Pancreas (tissue), 10 donors: ENCODE measurements around the gene PRDM12. TPM values are rescaled to one million over a fixed set of nuclear protein-coding genes. Genes with fewer than 3 reads are reported as not detected.
A peak's percentile ranks its signal among the peaks of the same experiment; 100 is the strongest.

Source experiments
- ATAC-seq, 4 donors: fragments of 200-7000 bp; cut with Tn5 transposase; one replicate each; pipeline versions ENCODE4 v1.8.0 to v1.9.1; 2020; ENCODE audit warnings: mild to moderate bottlenecking in 4 of 4, moderate library complexity in 4 of 4
- DNase-seq, 6 donors: peaks; one replicate each; pipeline ENCODE4 v3.0.0-alpha.2; 2020
- FAIRE-seq: peaks from 2 replicates; lab custom pipeline; 2012; peaks lifted over from hg19 to GRCh38; lab: Jason Lieb, UNC
- H3K27ac ChIP-seq, 4 donors: fragments of 200-600 bp; sonication (generic); 1 replicate in 3 of 4; 2 replicates in 1 of 4; pipeline versions ENCODE4 v1.5.0 to v1.8.0; 2020
- H3K27me3 ChIP-seq, 4 donors: fragments of 200-600 bp; one replicate each; pipeline ENCODE4 v1.8.0; 2021
- H3K36me3 ChIP-seq, 3 donors: fragments of 200-600 bp; sonication (generic) in 1 of 3; one replicate each; pipeline versions ENCODE4 v1.5.0 to v1.8.0; 2020 to 2021
- H3K4me1 ChIP-seq, 3 donors: fragments of 200-600 bp; one replicate each; pipeline ENCODE4 v1.8.0; 2021
- H3K4me3 ChIP-seq, 4 donors: fragments of 200-600 bp; sonication (generic) in 2 of 4; one replicate each; pipeline versions ENCODE4 v1.5.0 to v1.8.0; 2020 to 2021
- H3K9me3 ChIP-seq, 4 donors: fragments of 200-600 bp; one replicate each; pipeline ENCODE4 v1.8.0; 2021
- WGBS, 2 donors: extraction: QIAGEN DNeasy Blood & Tissue Kit; methylation state at CpG; one replicate each; pipeline ENCODE4 v1.1.7; 2013; 5-methylcytosine and 5-hydroxymethylcytosine counted together
- intact Hi-C, 3 donors: fragments of 100-400 bp; cut with DNase I; formaldehyde crosslinking; loops; one replicate each; pipeline versions ENCODE4 v1.11.1 to v1.14.2; 2022
- polyA plus RNA-seq, 2 donors: library from polyadenylated mRNA; stranded (reverse); fragments of 200-250 nt; gene quantifications; one replicate each; pipeline ENCODE4 v1.2.3, GENCODE V29; 2013
- total RNA-seq, 6 donors: library from RNA; stranded (reverse); fragmentation: NEBNext Ultra II Directional in 4 of 6; extraction: Animal tissue kit (Norgen Biotek cat#: 25700) in 4 of 6; gene quantifications; one replicate each; pipeline versions ENCODE4 v1.2.1 to v1.2.4, GENCODE V29; 2021 to 2023
- TF ChIP-seq, protein P1 (sequence below), 4 donors: fragments of 200-600 bp; sonication (generic) in 3 of 4; IDR thresholded peaks; one replicate each; pipeline versions ENCODE4 v1.5.0 to v1.8.0; 2021; ENCODE audit warnings: antibody characterized with exemption in 4 of 4
- donor health status: healthy with polysubstance abuse.
- donor health status: DM: no; HTN: no; CAD: no; lungs with moderate emphysema.
- donor health status: DM: no; HTN: no; CAD: no.
- donor health status: control.
- donor health status: control.
- donor health status: Bipolar disorder and iron deficiency.
- donor health status: DM: yes; HTN: yes; CAD: no.
- donor health status: DM: no; HTN: no; CAD: no.
- donor health status: DM: no; HTN: no; CAD: no.
- donor health status: DM: yes; HTN: yes; CAD: no.

The PRDM12 gene
- total and polyA plus RNA-seq, 8 donors, result 0.02 to 0.06 (median 0.06) TPM; not detected in 5

DNA sequence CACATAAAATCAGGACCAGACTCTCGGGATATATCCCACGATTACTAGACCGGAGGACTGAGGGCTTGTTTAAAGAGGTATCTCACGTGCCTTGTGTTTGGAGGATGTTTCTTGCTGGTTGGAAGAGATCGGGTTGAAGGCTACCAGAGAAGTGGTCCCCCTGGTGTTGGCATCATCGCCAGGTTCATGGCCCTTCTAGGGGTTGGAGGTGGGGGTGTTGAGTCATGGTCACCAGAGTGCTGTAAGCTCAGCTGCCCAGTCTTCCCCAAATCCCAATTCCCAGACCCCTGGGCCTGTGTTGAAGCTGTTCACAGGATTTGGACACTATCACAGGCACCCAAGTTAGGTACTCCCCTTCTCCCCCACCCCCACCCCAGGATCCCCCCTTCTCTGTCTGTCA is 29.1 kb upstream of the PRDM12 start:
- Histone ChIP-seq H3K9me3 (no peaks in the 10 kb centered on the region), H3K4me1 (no peaks in the 10 kb centered on the region), H3K4me3 (no peak overlapping the region), H3K27me3 (no peaks in the 10 kb centered on the region), H3K27ac (no peak overlapping the region), H3K36me3 (peaks cover 0 to 65% (median 31%) of the 10 kb centered on the region in 3 donors)
- intact Hi-C loops, result no loop called here
- no peak for FAIRE-seq
- ATAC-seq, result no peak
- TF ChIP-seq, protein P1, sequence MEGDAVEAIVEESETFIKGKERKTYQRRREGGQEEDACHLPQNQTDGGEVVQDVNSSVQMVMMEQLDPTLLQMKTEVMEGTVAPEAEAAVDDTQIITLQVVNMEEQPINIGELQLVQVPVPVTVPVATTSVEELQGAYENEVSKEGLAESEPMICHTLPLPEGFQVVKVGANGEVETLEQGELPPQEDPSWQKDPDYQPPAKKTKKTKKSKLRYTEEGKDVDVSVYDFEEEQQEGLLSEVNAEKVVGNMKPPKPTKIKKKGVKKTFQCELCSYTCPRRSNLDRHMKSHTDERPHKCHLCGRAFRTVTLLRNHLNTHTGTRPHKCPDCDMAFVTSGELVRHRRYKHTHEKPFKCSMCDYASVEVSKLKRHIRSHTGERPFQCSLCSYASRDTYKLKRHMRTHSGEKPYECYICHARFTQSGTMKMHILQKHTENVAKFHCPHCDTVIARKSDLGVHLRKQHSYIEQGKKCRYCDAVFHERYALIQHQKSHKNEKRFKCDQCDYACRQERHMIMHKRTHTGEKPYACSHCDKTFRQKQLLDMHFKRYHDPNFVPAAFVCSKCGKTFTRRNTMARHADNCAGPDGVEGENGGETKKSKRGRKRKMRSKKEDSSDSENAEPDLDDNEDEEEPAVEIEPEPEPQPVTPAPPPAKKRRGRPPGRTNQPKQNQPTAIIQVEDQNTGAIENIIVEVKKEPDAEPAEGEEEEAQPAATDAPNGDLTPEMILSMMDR (IDR thresholded peaks at IDR 0.05), result no peak
- WGBS, 2 donors, result 95% methylated on average over 6 of the region's 6 CpGs
- DNase-seq, result peak in 1 of 6 donors; percentile 30

DNA sequence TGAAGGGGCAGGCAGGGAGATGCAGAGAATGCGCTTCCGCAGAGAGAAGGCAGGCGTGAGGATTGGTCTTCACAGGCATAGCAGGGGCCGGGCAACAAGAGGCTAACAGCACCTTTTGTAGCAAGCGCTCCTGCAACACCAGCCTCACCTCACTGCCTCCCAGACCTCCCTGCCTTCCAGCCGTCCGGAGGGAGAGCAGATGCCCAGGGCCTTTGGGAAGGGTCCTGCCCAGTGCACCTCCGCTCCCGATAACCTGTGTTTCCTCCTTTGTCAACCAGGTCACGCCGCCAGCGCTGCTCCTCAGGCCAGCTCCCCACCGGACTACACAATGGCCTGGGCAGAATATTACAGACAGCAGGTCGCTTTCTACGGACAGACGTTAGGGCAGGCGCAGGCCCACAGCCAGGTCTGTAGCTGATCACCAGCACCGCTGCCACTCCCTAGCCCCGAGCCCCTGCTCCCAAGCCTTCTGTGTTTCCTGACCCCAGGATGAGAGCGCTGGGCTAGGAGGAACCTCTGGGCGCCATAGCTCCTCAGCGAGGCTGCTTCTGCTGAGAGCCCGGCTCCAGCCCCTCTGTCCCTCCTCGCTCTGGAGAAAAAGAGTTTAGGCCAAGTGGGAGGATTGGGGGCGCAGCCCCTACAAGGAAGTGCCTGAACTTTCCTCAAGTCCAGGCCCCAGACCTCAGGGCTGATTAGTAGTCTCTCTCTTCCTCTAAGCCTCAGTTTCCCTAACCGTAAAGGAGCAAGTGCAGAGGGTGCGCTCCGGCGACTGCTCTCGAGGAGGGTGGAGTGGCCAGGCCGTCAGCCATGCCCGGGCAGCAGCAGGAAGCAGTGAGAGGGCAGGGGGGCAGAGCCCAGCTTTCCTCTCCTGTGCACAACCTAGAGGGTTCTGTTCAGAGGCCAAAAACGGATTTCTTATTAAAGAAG is 28.4 kb upstream of the PRDM12 start:
- Histone ChIP-seq H3K4me1 (no peaks in the 10 kb centered on the region), H3K9me3 (no peaks in the 10 kb centered on the region), H3K27me3 (no peaks in the 10 kb centered on the region), H3K4me3 (no peak overlapping the region), H3K36me3 (peaks cover 0 to 59% (median 24%) of the 10 kb centered on the region in 3 donors), H3K27ac (no peak overlapping the region)
- no peak for FAIRE-seq
- intact Hi-C loops, result no loop called here
- TF ChIP-seq, protein P1 (IDR thresholded peaks at IDR 0.05), result no peak
- DNase-seq, result peak in 1 of 6 donors; percentile 46
- ATAC-seq, result no peak
- 94 to 95% methylated on average over 31 to 33 of the region's 33 CpGs for WGBS, 2 donors

DNA sequence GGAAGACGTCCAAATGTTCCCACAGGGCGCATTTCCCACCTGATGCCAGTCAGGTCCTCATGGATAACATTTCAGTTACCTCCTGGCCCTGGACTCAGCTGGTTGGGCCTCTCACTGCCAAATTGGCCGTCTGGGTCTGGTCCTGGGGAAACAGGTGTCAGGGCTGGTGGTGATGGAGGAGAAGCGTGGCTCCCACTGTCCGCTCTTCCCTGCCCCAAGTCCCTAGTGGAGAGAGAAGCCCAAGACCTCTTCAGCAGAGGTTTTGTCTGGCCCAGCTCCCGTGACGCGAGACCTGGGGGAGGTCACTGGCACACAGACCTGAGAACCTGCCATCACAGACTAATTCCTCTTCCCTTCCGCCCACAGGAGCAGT is 27.8 kb upstream of the PRDM12 start:
- no peaks in the 10 kb centered on the region for H3K9me3 ChIP-seq
- peaks cover 0 to 52% (median 18%) of the 10 kb centered on the region in 3 donors for H3K36me3 ChIP-seq
- DNase-seq, result peak in 1 of 6 donors; percentile 25
- no peaks in the 10 kb centered on the region for H3K27me3 ChIP-seq
- 87 to 93% methylated on average over 9 of the region's 9 CpGs for WGBS, 2 donors
- no peaks in the 10 kb centered on the region for H3K4me1 ChIP-seq
- no peak overlapping the region for H3K4me3 ChIP-seq
- no peak for FAIRE-seq
- ATAC-seq, result no peak
- TF ChIP-seq, protein P1 (IDR thresholded peaks at IDR 0.05), result no peak
- no peak overlapping the region for H3K27ac ChIP-seq
- intact Hi-C loops, result no loop called here

DNA sequence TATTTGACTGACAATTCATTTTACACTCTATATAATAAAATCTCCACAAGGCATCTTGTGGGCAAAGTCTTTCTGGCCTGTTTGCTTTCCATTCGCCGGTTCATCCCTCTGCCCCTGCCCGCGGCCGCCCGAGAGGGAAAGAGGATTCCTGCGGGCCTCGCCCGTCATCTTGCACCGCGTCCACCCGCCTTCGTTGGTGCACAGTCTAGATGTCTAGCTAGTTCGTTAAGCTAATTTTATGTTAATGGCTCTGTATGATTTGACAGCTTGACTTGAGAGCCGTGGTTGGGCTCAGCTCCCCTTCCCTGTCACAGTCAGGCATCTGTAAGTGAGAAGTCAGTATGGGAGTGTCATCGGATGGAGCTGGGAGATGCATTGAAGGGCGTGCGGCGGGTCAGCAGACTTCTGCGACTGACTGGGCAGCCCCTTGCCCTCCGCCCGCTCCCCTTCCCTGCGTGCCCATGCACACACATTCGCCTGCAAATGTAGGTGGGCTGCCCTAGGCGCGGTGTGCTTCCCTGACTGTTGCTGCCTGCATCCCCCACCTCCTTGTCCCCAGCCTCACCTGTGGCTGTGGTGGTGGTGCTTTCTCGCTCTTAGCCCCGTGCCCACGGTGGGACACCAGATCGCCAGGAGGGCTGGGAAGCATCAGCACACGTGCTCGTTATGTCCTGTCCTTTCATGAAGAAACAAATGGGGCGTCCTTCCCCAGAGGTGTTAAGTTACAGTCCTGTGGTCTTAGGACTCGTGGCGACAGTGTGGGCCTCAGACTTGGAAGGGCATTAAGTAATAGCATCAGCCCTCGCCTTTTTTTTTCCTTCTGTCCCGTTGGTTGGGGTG is 25.9 kb upstream of the PRDM12 start:
- intact Hi-C loops, result no loop called here
- no peak for FAIRE-seq
- H3K4me1 ChIP-seq, result no peaks in the 10 kb centered on the region
- no peak for DNase-seq
- no peak overlapping the region for H3K4me3 ChIP-seq
- ATAC-seq, result peak in 1 of 4 donors; percentile 9
- no peak overlapping the region for H3K27ac ChIP-seq
- H3K9me3 ChIP-seq, result no peaks in the 10 kb centered on the region
- 89 to 91% methylated on average over 37 of the region's 37 CpGs for WGBS, 2 donors
- H3K27me3 ChIP-seq, result no peaks in the 10 kb centered on the region
- peaks cover 0 to 44% (median 11%) of the 10 kb centered on the region in 3 donors for H3K36me3 ChIP-seq
- TF ChIP-seq, protein P1 (IDR thresholded peaks at IDR 0.05), result no peak
